DMS153 treated with DMSO at 0.1 percent for 48 hours (cell line): Measurements from ENCODE around the gene STYXL1.

Experiments
- DNase-seq: peaks from one replicate; lab custom pipeline; 2025; ENCODE audit not compliant: unreplicated experiment; lab: John Stamatoyannopoulos, UW

STYXL1 gene

GRCh38 chr7:75994388-75995051, 53.3 kb downstream of the STYXL1 start, which contains the start of gene TMEM120A:
TSS of gene TMEM120A (minus strand) at chr7:75994595. CDS start at chr7:75994570, 25 bp downstream.
- peak; percentile 72 for DNase-seq

GRCh38 chr7:75993689-75994387, 54.0 kb downstream of the STYXL1 start:
- no peak for DNase-seq

- no peak for DNase-seq
Observed at GRCh38 chr7:75992083-75992755, 55.6 kb downstream of the STYXL1 start.

DNA sequence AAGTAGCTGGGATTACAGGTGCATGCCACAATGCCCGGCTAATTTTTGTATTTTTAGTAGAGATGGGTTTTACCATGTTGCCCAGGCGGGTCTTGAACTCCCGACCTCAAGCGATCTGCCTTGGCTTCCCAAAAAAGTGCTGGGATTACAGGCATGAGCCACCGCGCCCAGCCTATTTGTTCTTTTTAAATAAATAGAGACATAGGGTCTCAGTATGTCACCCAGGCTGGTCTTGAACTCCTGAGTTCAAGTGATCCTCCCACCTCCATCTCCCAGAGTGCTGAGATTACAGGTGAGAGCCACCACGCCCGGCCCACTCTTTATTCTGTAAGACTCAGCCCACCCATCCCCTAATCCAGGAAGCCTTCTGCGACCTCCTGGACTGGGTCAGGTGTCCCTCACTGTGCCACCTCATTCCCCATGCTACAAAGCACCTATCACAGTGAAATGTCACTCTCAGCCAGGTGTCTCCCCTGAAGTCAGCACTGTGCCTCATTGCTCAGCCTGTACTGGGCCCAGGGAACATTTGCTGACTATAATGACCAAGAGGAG, 56.2 kb downstream of the STYXL1 start:
- DNase-seq = no peak

- DNase-seq = no peak
Observed at GRCh38 chr7:75989500-75990388, 58.1 kb downstream of the STYXL1 start.

DNA sequence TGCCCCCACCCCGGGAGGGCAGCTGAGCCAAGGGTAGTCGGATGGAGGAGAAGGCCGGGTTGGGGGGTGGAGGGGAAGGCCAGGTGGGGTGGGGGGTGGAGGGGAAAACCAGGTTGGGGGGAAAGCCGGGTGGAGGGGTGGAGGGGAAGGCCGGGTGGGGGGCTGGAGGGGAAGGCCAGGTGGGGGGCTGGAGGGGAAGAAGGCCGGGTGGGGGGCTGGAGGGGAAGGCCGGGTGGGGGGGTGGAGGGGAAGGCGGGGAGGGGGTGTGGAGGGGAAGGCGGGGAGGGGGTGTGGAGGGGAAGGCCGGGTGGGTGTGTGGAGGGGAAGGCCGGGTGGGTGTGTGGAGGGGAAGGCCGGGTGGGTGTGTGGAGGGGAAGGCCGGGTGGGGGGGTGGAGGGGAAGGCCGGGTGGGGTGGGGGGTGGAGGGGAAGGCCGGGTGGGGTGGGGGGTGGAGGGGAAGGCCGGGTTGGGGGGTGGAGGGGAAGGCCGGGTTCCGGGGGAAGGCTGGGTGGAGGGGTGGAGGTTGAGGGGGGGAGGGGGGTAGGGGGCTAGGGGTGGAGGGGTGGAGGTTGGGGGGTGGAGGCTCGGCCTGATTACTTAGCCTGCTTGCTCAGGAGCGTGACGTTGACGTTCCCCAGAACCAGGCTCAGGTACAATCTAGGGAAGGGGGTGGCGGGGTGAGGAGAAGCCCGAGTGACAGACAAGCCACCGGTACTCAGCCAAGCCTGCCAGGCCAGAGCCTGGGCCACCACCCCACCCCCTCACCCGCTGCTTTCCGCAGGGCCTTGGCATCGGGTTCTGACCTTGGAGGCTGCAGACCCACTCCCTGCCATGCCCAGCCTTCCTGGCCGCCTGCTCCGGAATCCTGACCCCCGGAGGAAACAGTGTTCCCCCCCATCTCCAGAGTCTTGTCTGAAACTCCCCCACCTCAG, 59.0 kb downstream of the STYXL1 start:
- DNase-seq = no peak

DNA sequence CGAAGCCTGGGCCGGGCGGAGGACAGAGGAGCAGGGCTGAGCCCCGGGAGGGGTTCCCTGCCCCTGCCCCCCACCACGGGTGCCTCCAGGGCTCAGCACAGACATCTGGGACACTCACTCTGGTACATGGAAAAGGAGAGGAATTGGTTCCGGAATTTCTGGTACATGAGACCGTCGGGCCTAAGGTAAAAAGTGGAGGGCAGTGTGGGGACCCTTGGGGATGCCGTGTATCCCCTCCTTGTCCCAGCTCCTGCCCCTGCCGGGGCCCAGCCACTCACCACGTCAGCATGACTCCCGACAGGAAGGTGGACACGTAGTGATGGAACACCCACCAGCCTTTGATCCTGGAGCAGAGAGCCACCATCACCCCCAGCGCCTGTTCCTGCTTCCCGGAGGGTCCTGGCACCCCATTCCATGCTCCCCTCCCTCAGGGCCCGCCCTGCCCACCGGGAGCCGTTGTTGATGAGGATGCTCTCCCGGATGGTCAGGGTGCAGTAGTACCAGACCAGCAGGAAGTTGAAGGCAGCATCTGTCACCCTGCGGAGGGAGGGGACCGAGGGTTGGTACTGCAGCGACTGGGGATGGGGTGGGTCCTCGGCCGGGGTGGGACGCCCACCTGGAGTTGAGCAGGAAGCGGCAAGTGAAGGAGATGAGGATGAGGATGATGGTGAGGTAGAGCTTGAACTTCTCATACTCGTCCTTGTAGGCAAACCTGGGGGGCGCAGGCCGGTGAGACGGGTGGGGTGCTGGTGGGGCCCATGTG, 59.8 kb downstream of the STYXL1 start:
- DNase-seq = no peak

DNA sequence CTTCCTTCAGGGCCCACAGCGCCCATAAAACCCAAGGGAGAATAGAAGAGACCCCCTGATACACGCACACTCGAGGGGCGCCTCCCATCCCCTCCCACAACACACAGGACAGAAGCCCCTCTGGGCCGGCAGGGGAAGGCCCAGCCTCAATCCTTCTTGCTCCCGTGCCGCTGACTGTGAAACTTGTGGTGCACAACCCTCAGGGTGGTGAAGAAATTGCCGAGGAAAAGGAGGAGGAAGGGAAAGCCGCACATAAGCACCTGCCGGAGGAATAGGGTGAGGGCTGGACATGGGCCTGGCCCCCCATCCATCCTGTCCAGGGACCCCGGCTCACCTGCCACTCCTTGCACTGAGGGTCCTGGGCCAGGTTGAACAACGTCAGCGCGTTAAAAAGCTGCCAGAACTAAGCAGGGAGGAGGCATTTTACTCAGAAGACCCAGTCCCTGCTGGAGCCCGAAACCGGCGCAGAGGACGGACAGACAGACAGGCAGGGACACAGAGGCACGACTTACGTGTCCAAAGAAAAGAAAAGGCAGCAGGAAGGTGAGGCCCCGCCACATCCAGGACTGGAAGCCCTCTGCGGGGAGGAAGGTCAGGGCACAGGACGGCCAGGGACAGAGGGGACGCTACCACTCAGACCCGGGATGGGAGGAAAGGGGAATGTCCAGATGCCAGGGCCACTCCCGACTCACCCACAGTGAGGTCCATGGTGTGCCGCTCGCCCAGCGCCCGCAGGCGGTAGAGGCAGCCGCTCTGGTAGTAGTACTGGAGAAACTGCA, 60.6 kb downstream of the STYXL1 start:
- DNase-seq = no peak

- DNase-seq = no peak
Observed at GRCh38 chr7:75986147-75986781, 61.5 kb downstream of the STYXL1 start.

- no peak for DNase-seq
Observed at GRCh38 chr7:75985518-75986146, 62.2 kb downstream of the STYXL1 start.

- no peak for DNase-seq
Observed at GRCh38 chr7:75985009-75985517, 62.7 kb downstream of the STYXL1 start.

DNA sequence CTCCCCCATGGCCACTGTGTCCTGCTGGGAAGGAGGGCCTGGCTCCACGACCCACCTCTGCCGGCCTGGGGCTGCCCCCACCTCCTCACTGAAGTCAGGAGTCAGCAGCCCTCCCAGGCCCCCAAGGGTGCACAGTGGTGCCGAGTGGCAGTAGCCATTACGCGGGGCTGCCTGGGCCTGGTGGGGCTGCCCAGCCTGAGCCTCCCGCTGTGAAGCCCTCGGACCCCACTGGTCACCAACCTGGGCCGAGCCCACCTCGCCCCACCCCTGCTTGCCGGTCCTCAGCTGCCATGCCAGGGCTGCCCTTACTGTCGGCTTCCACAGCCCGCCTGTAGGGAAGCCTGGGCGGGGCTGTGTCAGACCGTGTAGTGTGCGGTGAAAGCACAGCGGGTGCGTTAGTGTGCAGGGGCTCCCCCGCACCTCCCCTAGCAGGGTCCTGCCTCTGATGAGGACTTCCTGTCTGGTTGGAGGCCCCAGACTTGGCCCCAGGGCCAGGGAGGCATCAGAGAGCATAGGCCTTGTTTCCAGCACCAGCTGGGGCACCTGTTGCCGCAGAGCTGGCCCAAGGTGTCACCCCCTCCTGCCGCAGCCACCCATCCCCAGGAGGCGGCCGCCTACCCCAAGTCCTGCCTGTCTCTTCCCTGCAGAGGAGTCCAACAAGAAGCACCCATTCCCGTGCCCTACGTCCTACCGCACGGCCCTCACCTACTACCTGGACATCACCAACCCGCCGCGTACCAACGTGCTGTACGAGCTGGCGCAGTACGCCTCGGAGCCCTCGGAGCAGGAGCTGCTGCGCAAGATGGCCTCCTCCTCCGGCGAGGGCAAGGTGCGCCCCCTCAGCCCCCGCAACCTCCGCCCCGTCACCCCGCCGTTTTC, 63.4 kb downstream of the STYXL1 start:
- DNase-seq = no peak

- no peak for DNase-seq
Observed at GRCh38 chr7:75983471-75984129, 64.2 kb downstream of the STYXL1 start.

DNA sequence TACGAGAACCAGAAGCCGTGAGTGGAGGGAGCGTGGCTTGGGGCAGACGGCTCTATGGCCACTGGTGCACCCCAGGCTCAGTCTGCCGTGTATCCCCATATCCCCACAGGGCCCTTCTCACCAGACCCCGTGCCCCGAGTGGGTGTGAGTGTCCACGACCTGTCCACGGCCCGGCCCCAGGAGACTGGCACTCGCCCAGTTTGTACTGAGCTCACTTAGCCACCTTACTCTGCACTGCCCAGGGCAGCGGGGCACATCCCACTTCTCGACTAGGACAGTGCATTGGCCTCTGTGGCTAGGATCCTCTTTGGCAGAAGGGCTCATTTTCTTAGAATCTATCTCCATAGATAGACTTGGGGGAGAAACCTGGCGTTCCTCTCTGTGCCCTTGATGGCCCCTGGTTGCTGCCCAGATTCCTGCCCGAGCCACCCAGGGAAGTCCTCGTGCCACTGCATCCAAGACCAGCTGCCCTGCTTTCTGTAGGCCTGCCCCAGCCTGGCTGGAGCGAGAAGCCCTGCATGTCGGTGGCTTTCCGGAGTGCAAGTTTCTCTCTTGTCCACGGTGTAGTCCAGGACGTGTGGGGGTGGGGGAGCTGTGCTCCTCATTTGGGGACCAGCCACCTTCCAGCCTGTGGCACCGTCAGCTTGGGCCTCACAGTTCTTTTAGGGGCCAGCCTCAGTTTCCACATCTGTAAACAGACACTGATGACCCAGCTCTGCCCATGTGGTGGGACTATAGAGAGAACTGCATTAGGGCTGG, 65.3 kb downstream of the STYXL1 start:
- DNase-seq = no peak
